Bone marrow (tissue), 2 donors: ENCODE measurements around the gene CTSD.

Experiments
- DNase-seq, 2 donors: peaks; one replicate each; lab custom pipeline; 2025; lab: John Stamatoyannopoulos, UW

CTSD gene

GRCh38 chr11:1782831-1783724, 19.4 kb upstream of the CTSD start:
- DNase-seq, result no peak

- DNase-seq, result no peak
Measured at GRCh38 chr11:1782031-1782590, 18.4 kb upstream of the CTSD start.

- no peak for DNase-seq
Measured at GRCh38 chr11:1781593-1781975, 17.9 kb upstream of the CTSD start.

- no peak for DNase-seq
Measured at GRCh38 chr11:1780700-1781592, 17.2 kb upstream of the CTSD start.

- DNase-seq, result no peak
Measured at GRCh38 chr11:1779806-1780699, 16.3 kb upstream of the CTSD start.

GRCh38 chr11:1779034-1779805, 15.5 kb upstream of the CTSD start:
- no peak for DNase-seq

GRCh38 chr11:1778141-1778911, 14.6 kb upstream of the CTSD start:
- DNase-seq, result no peak

GRCh38 chr11:1777737-1778136, 14.0 kb upstream of the CTSD start:
- DNase-seq, result no peak

- DNase-seq, result no peak
Measured at GRCh38 chr11:1776944-1777715, 13.4 kb upstream of the CTSD start.

GRCh38 chr11:1776331-1776851, 12.7 kb upstream of the CTSD start:
- no peak for DNase-seq

- DNase-seq, result no peak
Measured at GRCh38 chr11:1774886-1775285, 11.2 kb upstream of the CTSD start.

- no peak for DNase-seq
Measured at GRCh38 chr11:1773994-1774550, 10.3 kb upstream of the CTSD start.

GRCh38 chr11:1773131-1773993, 9.6 kb upstream of the CTSD start:
- no peak for DNase-seq

GRCh38 chr11:1772270-1773130, 8.8 kb upstream of the CTSD start:
- DNase-seq, result peak; percentile 66 to 95

GRCh38 chr11:1771700-1772099, 8.0 kb upstream of the CTSD start:
- no peak for DNase-seq

- no peak for DNase-seq
Measured at GRCh38 chr11:1771273-1771672, 7.5 kb upstream of the CTSD start.

GRCh38 chr11:1770528-1770927, 6.8 kb upstream of the CTSD start:
- no peak for DNase-seq
